HepG2 (cell line): ENCODE results near the gene JMJD1C. TPM values are rescaled to one million over a fixed set of nuclear protein-coding genes. Genes with fewer than 3 reads are reported as not detected.
A peak's percentile ranks its signal among the peaks of the same experiment; 100 is the strongest.

Source experiments
- DNMT3B ChIP-seq: conservative IDR thresholded peaks from 2 replicates; pipeline ENCODE4 v1.6.1; 2016; ENCODE audit warnings: missing biosample characterization, control low read depth
- ELF1 ChIP-seq: sonication (generic); formaldehyde crosslinking; IDR thresholded peaks from 2 replicates; pipeline ENCODE4 v1.4.0; 2020; ENCODE audit warnings: missing genetic modification reagents
- ELF3 ChIP-seq: IDR thresholded peaks from 2 replicates; pipeline ENCODE4 v1.6.1; 2016; ENCODE audit warnings: missing genetic modification reagents, missing compliant biosample characterization
- ETV6 ChIP-seq: sonication (generic); formaldehyde crosslinking; conservative IDR thresholded peaks from 2 replicates; pipeline ENCODE4 v1.4.0; 2020; ENCODE audit warnings: missing genetic modification reagents
- GATAD1 ChIP-seq: IDR thresholded peaks from 2 replicates; pipeline ENCODE4 v1.6.1; 2016; ENCODE audit warnings: missing genetic modification reagents, missing compliant biosample characterization
- MTA3 ChIP-seq: sonication (generic); formaldehyde crosslinking; IDR thresholded peaks from 2 replicates; pipeline ENCODE4 v1.4.0; 2020; ENCODE audit warnings: missing genetic modification reagents
- MTERF4 ChIP-seq: sonication (generic); formaldehyde crosslinking; IDR thresholded peaks from 2 replicates; pipeline ENCODE4 v1.8.0; 2023; ENCODE audit warnings: mild to moderate bottlenecking, missing genetic modification reagents
- NCOA2 ChIP-seq: sonication (generic); formaldehyde crosslinking; IDR thresholded peaks from 2 replicates; pipeline ENCODE4 v1.8.0; 2022; ENCODE audit warnings: inconsistent platforms
- NFE2L2 ChIP-seq: fragments of 150-350 bp; IDR thresholded peaks from 2 replicates; pipeline ENCODE4 v1.6.1; 2014; ENCODE audit warnings: low read length
- PRDM10 ChIP-seq: sonication (generic); formaldehyde crosslinking; IDR thresholded peaks from 2 replicates; pipeline ENCODE4 v1.4.0; 2020; ENCODE audit warnings: low read depth, missing genetic modification reagents
- REPIN1 ChIP-seq: sonication (generic); formaldehyde crosslinking; IDR thresholded peaks from 2 replicates; pipeline ENCODE4 v1.8.0; 2022; ENCODE audit warnings: missing genetic modification reagents, low read depth, mild to moderate bottlenecking, borderline replicate concordance
- THAP11 ChIP-seq: IDR thresholded peaks from 2 replicates; pipeline ENCODE4 v1.6.1; 2016; ENCODE audit warnings: missing biosample characterization, missing genetic modification reagents
- ZMAT3 ChIP-seq: sonication (generic); formaldehyde crosslinking; conservative IDR thresholded peaks from 2 replicates; pipeline ENCODE4 v1.7.0; 2021; ENCODE audit warnings: missing genetic modification reagents
- ZMYM2 ChIP-seq: sonication (generic); formaldehyde crosslinking; IDR thresholded peaks from 2 replicates; pipeline ENCODE4 v1.8.0; 2022; ENCODE audit warnings: mild to moderate bottlenecking, missing genetic modification reagents
- ZNF256 ChIP-seq: sonication (generic); formaldehyde crosslinking; conservative IDR thresholded peaks from 2 replicates; pipeline ENCODE4 v1.4.0; 2020; ENCODE audit warnings: missing genetic modification reagents
- ZNF3 ChIP-seq: IDR thresholded peaks from 2 replicates; pipeline ENCODE4 v1.7.0; 2017; ENCODE audit warnings: inconsistent platforms
- ZNF547 ChIP-seq: sonication (generic); formaldehyde crosslinking; IDR thresholded peaks from 2 replicates; pipeline ENCODE4 v1.5.1; 2020; ENCODE audit warnings: mild to moderate bottlenecking, missing genetic modification reagents
- ZNF549 ChIP-seq: sonication (generic); formaldehyde crosslinking; IDR thresholded peaks from 2 replicates; pipeline ENCODE4 v1.5.0; 2020; ENCODE audit warnings: missing genetic modification reagents
- ZNF674 ChIP-seq: sonication (generic); formaldehyde crosslinking; IDR thresholded peaks from 2 replicates; pipeline ENCODE4 v1.5.0; 2020; ENCODE audit warnings: low read depth, mild to moderate bottlenecking, missing genetic modification reagents
- ZSCAN30 ChIP-seq: sonication (generic); formaldehyde crosslinking; IDR thresholded peaks from 2 replicates; pipeline ENCODE4 v1.5.0; 2020; ENCODE audit warnings: mild to moderate bottlenecking, missing genetic modification reagents
- polyA plus RNA-seq, 8 experiments: library from polyadenylated mRNA; depleted of rRNA in 3 of 8; stranded (reverse) in 7 of 8; unstranded in 1 of 8; fragments of >200 nt; fragmentation: Illumina TruSeq in 4 of 8; extraction: Trizol in 4 of 8; gene quantifications; 2 replicates each; pipeline versions ENCODE4 v1.2.1 to v1.2.3, GENCODE V29; 2011 to 2016; ENCODE audit warnings: low read depth in 4 of 8, missing spikeins in 1 of 8, mixed read lengths in 1 of 8; ENCODE audit not compliant: insufficient read depth in 1 of 8
- total RNA-seq, 5 experiments: library from RNA; depleted of rRNA; stranded (reverse); fragments of >200 nt; fragmentation: Illumina TruSeq; extraction: Trizol; gene quantifications; 2 replicates each; pipeline ENCODE4 v1.2.3, GENCODE V29; 2016; ENCODE audit warnings: low read depth in 1 of 5
- TF ChIP-seq, protein P1 (sequence below): sonication (generic); formaldehyde crosslinking; IDR thresholded peaks from 2 replicates; pipeline ENCODE4 v1.9.0; 2021; ENCODE audit warnings: missing genetic modification reagents, borderline replicate concordance
- TF ChIP-seq, protein P2 (sequence below): sonication (generic); formaldehyde crosslinking; IDR thresholded peaks from 2 replicates; pipeline ENCODE4 v1.5.0; 2020; ENCODE audit warnings: mild to moderate bottlenecking, low read depth, missing genetic modification reagents, borderline replicate concordance

JMJD1C gene
- total and polyA plus RNA-seq, 2 of the 13 experiments (the other 11 are each of a cell fraction or from before 2014, with no cell fraction given) = 42.3 to 42.7 TPM

DNA sequence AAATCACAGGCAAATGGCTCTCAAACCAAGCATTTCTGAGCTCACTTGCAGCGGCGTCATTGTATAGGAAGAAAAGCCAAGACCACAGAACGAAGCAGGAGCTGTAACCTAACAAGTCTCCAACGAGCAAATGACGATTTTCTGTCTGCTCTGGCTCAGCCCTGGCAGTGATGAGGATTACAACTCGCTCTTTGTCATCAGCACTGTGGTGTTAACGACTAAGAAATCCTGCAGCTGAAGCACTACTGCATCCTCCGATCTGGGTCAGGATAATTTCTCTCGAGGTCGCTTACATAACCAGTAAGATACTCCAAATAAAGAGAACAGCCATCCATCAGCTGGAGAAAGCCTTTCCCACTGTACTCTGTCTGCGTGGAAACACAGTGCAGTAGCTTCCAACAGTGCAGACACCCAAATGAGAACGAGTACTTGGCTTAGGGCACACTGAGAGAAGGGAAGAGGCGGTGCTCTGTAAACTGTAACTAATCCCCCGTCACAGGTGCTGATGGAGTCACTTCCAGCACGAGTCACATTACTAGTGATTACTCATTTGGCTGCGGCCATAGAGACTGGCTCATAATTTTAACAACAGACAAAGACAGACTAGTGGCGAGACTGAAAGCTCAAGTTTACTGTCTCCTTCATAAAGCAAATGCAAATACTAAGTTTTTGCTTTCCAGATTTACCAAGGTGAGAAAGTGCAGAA lies 196.8 kb downstream of the JMJD1C start (continued):
- TF ChIP-seq, protein P1, sequence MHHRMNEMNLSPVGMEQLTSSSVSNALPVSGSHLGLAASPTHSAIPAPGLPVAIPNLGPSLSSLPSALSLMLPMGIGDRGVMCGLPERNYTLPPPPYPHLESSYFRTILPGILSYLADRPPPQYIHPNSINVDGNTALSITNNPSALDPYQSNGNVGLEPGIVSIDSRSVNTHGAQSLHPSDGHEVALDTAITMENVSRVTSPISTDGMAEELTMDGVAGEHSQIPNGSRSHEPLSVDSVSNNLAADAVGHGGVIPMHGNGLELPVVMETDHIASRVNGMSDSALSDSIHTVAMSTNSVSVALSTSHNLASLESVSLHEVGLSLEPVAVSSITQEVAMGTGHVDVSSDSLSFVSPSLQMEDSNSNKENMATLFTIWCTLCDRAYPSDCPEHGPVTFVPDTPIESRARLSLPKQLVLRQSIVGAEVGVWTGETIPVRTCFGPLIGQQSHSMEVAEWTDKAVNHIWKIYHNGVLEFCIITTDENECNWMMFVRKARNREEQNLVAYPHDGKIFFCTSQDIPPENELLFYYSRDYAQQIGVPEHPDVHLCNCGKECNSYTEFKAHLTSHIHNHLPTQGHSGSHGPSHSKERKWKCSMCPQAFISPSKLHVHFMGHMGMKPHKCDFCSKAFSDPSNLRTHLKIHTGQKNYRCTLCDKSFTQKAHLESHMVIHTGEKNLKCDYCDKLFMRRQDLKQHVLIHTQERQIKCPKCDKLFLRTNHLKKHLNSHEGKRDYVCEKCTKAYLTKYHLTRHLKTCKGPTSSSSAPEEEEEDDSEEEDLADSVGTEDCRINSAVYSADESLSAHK = no peak
- no peak for TF ChIP-seq PRDM10
- TF ChIP-seq ZMAT3 = no peak
- TF ChIP-seq, protein P2, sequence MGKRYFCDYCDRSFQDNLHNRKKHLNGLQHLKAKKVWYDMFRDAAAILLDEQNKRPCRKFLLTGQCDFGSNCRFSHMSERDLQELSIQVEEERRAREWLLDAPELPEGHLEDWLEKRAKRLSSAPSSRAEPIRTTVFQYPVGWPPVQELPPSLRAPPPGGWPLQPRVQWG (CRISPR knock-in tag) = no peak
- TF ChIP-seq MTERF4 (CRISPR knock-in tag) = no peak
- no peak for TF ChIP-seq DNMT3B
- no peak for TF ChIP-seq ZMYM2
- no peak for TF ChIP-seq NFE2L2
- peak; percentile 44; the same call in 1 of the 2 replicates for TF ChIP-seq REPIN1 (CRISPR knock-in tag)
- no peak for TF ChIP-seq ZNF547 (CRISPR knock-in tag)
- no peak; the same call in 1 of the 2 replicates for TF ChIP-seq ZNF3 (CRISPR knock-in tag)
- no peak for TF ChIP-seq ZNF256 (CRISPR knock-in tag)
- TF ChIP-seq ELF1 (CRISPR knock-in tag) = 0 out of 2 replicates have a peak, but pooled peaks have one; percentile 14
- no peak for TF ChIP-seq ZNF549 (CRISPR knock-in tag)
- peak; percentile 46; the same call in 1 of the 2 replicates for TF ChIP-seq ELF3 (CRISPR knock-in tag)
- peak; percentile 47; the same call in 1 of the 2 replicates for TF ChIP-seq NCOA2 (CRISPR knock-in tag)
- 0 out of 2 replicates have a peak, but pooled peaks have one; percentile 57 for TF ChIP-seq ETV6 (CRISPR knock-in tag)
- TF ChIP-seq ZSCAN30 = no peak
- TF ChIP-seq GATAD1 (CRISPR knock-in tag) = peak; percentile 14; the same call in 1 of the 2 replicates
- peak; percentile 75 for TF ChIP-seq THAP11 (CRISPR knock-in tag)
- TF ChIP-seq ZNF674 (CRISPR knock-in tag) = no peak
- no peak for TF ChIP-seq MTA3
